ENCODE data around the gene DPPA4. TPM values are rescaled to one million over a fixed set of nuclear protein-coding genes. Genes with fewer than 3 reads are reported as not detected.

DPPA4 gene
- total and polyA plus RNA-seq, 2 experiments from 2014 or later, result 0.12 to 0.51 TPM

DNA sequence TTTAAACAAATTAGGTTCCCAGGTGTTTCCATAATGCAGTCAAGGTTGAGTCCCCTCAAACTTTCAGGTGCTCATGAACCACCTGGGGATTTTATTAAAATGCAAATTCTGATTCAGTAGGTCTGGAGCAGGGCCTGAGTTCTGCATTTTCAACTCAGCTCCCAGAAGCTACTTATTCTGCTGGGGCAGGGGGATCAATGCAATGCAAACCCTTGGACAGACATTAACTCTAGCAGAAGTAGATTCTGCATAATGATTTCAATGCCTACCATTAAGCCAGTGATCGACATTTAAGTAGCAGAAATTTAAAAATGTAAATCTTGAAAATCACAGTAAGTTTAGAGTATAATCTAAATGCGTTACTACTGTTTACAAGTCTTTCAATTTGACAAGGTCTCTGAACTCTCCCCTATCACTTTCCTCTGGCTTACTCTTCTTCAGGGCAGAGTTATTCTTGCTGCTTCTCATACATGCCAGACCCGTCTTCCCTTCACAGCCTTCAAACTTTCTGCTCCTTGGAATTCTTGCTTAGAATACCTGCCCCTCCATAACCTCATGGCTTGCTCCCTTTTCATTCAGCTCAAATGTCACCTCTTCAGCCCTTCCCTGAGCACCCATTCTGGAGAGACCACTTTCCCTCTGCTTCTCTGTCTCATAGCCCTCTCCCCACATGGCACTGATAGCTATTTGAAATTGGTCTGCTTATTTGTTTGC, 19.3 kb upstream of the DPPA4 start:
- Histone ChIP-seq H3K9me3 (ENCODE audit: low read depth) (no peaks in the 10 kb centered on the region), H3K27me3 (no peaks in the 10 kb centered on the region), H3K4me3 (no peak overlapping the region), H3K36me3 (no peaks in the 10 kb centered on the region), H3K27ac (no peak overlapping the region), H3K4me1 (ENCODE audit: low read depth) (peaks cover 12% of the 10 kb centered on the region)
- TF ChIP-seq, protein P1, sequence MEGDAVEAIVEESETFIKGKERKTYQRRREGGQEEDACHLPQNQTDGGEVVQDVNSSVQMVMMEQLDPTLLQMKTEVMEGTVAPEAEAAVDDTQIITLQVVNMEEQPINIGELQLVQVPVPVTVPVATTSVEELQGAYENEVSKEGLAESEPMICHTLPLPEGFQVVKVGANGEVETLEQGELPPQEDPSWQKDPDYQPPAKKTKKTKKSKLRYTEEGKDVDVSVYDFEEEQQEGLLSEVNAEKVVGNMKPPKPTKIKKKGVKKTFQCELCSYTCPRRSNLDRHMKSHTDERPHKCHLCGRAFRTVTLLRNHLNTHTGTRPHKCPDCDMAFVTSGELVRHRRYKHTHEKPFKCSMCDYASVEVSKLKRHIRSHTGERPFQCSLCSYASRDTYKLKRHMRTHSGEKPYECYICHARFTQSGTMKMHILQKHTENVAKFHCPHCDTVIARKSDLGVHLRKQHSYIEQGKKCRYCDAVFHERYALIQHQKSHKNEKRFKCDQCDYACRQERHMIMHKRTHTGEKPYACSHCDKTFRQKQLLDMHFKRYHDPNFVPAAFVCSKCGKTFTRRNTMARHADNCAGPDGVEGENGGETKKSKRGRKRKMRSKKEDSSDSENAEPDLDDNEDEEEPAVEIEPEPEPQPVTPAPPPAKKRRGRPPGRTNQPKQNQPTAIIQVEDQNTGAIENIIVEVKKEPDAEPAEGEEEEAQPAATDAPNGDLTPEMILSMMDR (IDR thresholded peaks at IDR 0.05; ENCODE audit: low read depth, low read length), result no peak
- DNase-seq (ENCODE audit: low read depth in 1 of 2, low spot score in 1 of 2), result no peak

DNA sequence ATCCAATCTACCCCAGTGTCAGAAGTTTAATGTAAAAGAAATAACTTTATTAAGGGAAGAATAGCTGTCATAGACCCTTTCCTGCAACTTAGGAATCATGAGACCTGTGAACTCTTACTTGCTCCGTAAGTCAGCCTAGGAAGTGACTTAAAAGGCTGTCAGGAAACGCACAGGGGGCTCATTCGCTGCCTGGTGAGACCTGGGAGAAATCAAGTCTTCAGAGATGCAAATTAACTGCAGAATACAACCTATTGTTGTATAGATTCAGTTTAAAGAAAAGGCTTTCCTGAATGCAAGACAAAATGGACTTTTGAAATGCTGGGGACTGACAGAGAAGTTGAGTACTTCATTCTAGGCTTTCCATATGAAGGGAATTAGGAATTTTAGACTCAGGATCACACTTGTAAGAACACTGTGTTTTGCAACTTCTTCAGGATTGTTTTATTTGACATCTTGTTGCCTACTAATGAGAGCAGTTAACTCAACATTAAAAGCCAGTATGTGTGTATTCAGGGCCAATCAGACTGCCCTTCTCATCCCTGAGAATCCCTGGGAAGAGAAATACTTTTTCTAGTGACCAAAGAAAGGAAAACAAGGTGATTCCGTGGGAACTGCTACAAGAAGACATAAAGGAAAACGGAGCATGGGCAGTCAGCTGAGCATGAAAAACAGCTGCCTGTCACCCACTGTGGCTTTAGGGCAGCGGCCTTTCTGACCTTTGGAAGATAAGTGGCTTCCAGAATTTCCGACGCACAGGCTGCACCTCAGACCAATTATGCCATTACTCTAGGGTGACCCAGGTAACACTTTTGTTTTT, 18.5 kb upstream of the DPPA4 start:
- no peaks in the 10 kb centered on the region for H3K27me3 ChIP-seq
- H3K27ac ChIP-seq, result no peak overlapping the region
- H3K4me1 ChIP-seq (ENCODE audit: low read depth), result peaks cover 12% of the 10 kb centered on the region
- no peak overlapping the region for H3K4me3 ChIP-seq
- H3K9me3 ChIP-seq (ENCODE audit: low read depth), result no peaks in the 10 kb centered on the region
- TF ChIP-seq, protein P1 (IDR thresholded peaks at IDR 0.05; ENCODE audit: low read depth, low read length), result no peak
- no peak for DNase-seq (ENCODE audit: low read depth in 1 of 2, low spot score in 1 of 2)
- H3K36me3 ChIP-seq, result no peaks in the 10 kb centered on the region

DNA sequence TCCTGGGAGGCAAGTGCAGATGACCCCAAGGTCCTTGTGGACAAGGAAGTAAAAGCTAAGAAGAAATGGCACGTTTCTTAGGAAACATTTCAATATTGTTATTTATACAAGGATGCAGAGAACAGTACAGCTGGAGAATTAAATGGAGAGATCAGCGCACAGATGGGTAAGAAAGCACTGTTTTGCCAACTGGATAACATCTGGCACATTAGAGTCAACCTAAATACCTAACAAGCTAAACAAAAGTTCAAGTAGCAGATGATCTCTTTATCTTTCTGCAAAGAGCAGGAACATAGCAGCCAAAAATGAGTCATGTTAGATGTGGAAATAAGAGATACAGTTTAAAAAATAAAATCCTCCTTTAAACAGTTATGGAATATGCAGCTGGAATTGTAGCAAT, 15.7 kb upstream of the DPPA4 start:
- H3K36me3 ChIP-seq, result no peaks in the 10 kb centered on the region
- no peak overlapping the region for H3K27ac ChIP-seq
- no peaks in the 10 kb centered on the region for H3K9me3 ChIP-seq (ENCODE audit: low read depth)
- H3K4me3 ChIP-seq, result no peak overlapping the region
- TF ChIP-seq, protein P1 (IDR thresholded peaks at IDR 0.05; ENCODE audit: low read depth, low read length), result no peak
- H3K4me1 ChIP-seq (ENCODE audit: low read depth), result peaks cover 12% of the 10 kb centered on the region
- DNase-seq (ENCODE audit: low read depth in 1 of 2, low spot score in 1 of 2), result peak in 1 of 2 donors; percentile 21
- H3K27me3 ChIP-seq, result no peaks in the 10 kb centered on the region

DNA sequence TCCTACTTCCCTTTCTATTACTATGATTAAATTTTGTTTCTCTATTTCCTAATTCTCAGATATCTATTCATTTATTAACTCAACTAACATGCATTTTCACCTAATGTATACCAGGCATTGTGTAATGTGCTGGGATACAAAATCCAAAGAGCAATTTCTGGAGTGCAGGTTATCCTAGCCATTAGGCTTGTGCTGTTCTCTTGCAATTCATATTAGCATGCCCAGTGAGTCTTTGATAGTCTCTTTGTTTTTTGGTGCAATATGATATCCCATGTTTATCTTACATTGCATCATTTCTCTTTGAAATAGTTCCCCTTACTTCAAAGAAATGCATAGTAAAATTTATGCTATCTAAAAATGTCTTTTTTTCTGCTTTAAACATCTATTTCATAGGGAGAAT, 13.9 kb upstream of the DPPA4 start:
- H3K4me1 ChIP-seq (ENCODE audit: low read depth), result peaks cover 8% of the 10 kb centered on the region

DNA sequence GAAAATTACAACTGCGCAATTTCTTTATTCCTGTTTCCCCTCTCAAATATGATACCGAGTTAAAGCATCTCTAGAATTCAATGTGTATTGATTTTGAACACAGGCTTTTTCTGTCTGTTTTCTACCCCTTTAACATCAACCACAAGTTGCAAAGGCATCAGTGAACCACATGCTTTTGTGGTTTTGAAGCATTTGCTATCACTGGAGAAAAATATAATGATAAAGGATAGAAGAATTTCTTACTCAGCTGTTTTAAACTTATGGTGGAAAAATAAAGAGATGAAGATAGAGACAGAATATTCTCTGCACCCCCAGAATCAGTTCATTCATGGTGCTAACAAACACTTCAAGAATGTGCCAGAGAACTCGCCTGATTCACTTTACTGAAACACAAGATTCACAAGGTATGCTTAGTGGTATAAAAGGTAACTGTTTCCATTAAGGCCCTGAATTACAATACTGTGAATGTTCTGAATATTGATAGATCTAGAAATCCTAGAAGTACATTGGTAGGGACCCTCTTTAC, 9.5 kb upstream of the DPPA4 start:
- no peaks in the 10 kb centered on the region for H3K9me3 ChIP-seq (ENCODE audit: low read depth)
- DNase-seq (ENCODE audit: low read depth in 1 of 2, low spot score in 1 of 2), result peak in 1 of 2 donors; percentile 15
- no peaks in the 10 kb centered on the region for H3K36me3 ChIP-seq
- no peak overlapping the region for H3K4me3 ChIP-seq
- no peak overlapping the region for H3K27ac ChIP-seq
- TF ChIP-seq, protein P1 (IDR thresholded peaks at IDR 0.05; ENCODE audit: low read depth, low read length), result no peak
- no peaks in the 10 kb centered on the region for H3K4me1 ChIP-seq (ENCODE audit: low read depth)
- no peaks in the 10 kb centered on the region for H3K27me3 ChIP-seq

More for the DNA sequence above, 13.9 kb upstream of the DPPA4 start:
- H3K36me3 ChIP-seq, result no peaks in the 10 kb centered on the region
- H3K27ac ChIP-seq, result no peak overlapping the region
- TF ChIP-seq, protein P1 (IDR thresholded peaks at IDR 0.05; ENCODE audit: low read depth, low read length), result no peak
- DNase-seq (ENCODE audit: low read depth in 1 of 2, low spot score in 1 of 2), result no peak
- no peak overlapping the region for H3K4me3 ChIP-seq
- no peaks in the 10 kb centered on the region for H3K9me3 ChIP-seq (ENCODE audit: low read depth)
- H3K27me3 ChIP-seq, result no peaks in the 10 kb centered on the region

All from cardiac muscle cell (in vitro differentiated cells and primary cell).